ENCODE data around the gene SEMA4D. TPM values are rescaled to one million over a fixed set of nuclear protein-coding genes. Genes with fewer than 3 reads are reported as not detected.
A peak's percentile ranks its signal among the peaks of the same experiment; 100 is the strongest.

SEMA4D gene
- total RNA-seq, 1 donor from 2014 or later, result 46.2 TPM

- no peak overlapping the region for H3K4me3 ChIP-seq
- intact Hi-C loops (cut with DNase I), result no loop called here
- H3K4me1 ChIP-seq, result peaks cover 6% of the 10 kb centered on the region
- TF ChIP-seq CTCF (IDR thresholded peaks at IDR 0.05), result no peak
- H3K27me3 ChIP-seq, result no peaks in the 10 kb centered on the region
- no peak overlapping the region for H3K27ac ChIP-seq
- no peaks in the 10 kb centered on the region for H3K9me3 ChIP-seq
- ATAC-seq (no peak), DNase-seq (no peak)
- no peaks in the 10 kb centered on the region for H3K36me3 ChIP-seq
Measured at GRCh38 chr9:89493671-89494070, 4.2 kb downstream of the SEMA4D start.

- Histone ChIP-seq H3K27ac (no peak overlapping the region), H3K27me3 (no peaks in the 10 kb centered on the region), H3K4me1 (peaks cover 5% of the 10 kb centered on the region), H3K9me3 (no peaks in the 10 kb centered on the region), H3K36me3 (no peaks in the 10 kb centered on the region), H3K4me3 (no peak overlapping the region)
- ATAC-seq, result no peak
- no peak for TF ChIP-seq CTCF (IDR thresholded peaks at IDR 0.05)
- intact Hi-C loops (cut with DNase I), result no loop called here
- no peak for DNase-seq
Measured at GRCh38 chr9:89493181-89493580, 4.7 kb downstream of the SEMA4D start.

DNA sequence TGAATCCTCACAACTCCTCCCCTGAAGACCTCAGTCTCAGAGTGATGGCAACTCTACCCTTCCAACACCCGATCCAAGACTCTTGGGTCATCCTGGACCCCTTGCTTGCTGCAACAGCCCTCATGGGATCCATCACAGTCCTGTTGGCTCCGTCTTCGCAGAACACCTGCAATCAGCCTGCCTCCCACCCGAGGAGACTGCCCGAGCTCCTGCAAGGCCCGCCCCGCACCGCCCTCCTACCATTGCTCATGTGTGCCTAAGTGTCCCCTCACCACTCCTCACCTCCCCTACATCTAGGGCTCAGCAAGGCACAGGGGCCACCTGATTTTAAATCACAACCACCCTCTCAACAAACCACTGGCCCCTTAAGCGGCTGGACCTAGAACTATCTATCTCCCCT lies 5.3 kb downstream of the SEMA4D start:
- no peak overlapping the region for H3K27ac ChIP-seq
- no peak for DNase-seq
- no peaks in the 10 kb centered on the region for H3K36me3 ChIP-seq
- H3K9me3 ChIP-seq, result no peaks in the 10 kb centered on the region
- intact Hi-C loops (cut with DNase I), result no loop called here
- H3K27me3 ChIP-seq, result no peaks in the 10 kb centered on the region
- H3K4me1 ChIP-seq, result peaks cover 5% of the 10 kb centered on the region
- TF ChIP-seq CTCF (IDR thresholded peaks at IDR 0.05), result no peak
- H3K4me3 ChIP-seq, result no peak overlapping the region
- ATAC-seq, result no peak

GRCh38 chr9:89491694-89492093 lies 6.2 kb downstream of the SEMA4D start:
- no peak for TF ChIP-seq CTCF (IDR thresholded peaks at IDR 0.05)
- intact Hi-C loops (cut with DNase I), result no loop called here
- H3K4me3 ChIP-seq, result no peak overlapping the region
- DNase-seq (no peak), ATAC-seq (no peak)
- no peaks in the 10 kb centered on the region for H3K9me3 ChIP-seq
- H3K27ac ChIP-seq, result no peak overlapping the region
- H3K36me3 ChIP-seq, result no peaks in the 10 kb centered on the region
- H3K4me1 ChIP-seq, result peaks cover 5% of the 10 kb centered on the region
- no peaks in the 10 kb centered on the region for H3K27me3 ChIP-seq

DNA sequence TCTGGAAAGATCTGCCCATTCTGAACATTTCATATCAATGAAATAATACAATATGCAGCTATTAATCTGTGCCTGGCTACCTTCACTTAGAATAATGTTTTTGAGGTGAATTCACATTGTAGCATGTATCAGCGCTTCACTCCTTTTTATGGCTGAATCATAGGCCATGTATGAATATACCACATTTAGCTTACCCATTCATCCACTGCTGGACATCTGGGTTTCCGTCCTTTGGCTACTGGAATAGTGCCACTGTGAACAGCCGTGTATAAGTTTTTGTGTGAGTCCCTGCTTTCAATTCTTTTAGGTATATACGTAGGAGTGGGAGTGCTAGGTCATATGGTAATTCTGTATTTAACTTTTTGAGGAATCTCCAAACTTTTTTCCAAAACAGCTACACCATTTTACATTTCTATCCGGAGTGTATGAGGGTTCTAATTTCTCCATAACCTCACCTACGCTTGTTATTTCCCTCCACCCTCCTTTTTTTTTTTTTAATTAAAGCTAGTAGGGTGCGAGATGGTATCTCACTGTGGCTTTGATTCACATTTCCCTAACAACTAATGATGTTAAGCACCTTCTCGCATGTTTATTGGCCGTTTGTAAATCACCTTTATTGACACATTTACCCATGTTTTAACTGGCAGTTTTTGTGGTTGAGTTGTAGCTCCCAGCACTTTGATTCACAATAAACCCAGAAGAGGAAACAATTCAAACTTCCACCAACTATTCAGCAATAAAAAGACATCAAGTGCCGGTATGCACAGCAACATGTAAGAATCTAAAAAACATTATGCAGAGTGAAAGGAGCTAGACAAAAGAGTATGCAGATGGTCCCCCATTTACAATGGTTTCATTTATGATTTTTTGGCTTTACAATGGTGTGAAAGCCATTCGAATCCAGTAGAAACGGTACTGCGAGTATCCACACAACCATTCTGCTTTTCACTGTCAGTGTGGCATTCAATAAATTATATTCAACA lies 8.1 kb downstream of the SEMA4D start:
- peak; percentile 32 for ATAC-seq
- intact Hi-C loops (cut with DNase I), result no loop called here
- H3K27me3 ChIP-seq, result no peaks in the 10 kb centered on the region

More for the DNA sequence above, 8.1 kb downstream of the SEMA4D start:
- Histone ChIP-seq H3K9me3 (no peaks in the 10 kb centered on the region), H3K4me1 (no peaks in the 10 kb centered on the region), H3K4me3 (no peak overlapping the region), H3K27ac (no peak overlapping the region), H3K36me3 (no peaks in the 10 kb centered on the region)
- no peak for DNase-seq
- TF ChIP-seq CTCF (IDR thresholded peaks at IDR 0.05), result no peak
